ENCODE results near the gene FZD10.

DNA sequence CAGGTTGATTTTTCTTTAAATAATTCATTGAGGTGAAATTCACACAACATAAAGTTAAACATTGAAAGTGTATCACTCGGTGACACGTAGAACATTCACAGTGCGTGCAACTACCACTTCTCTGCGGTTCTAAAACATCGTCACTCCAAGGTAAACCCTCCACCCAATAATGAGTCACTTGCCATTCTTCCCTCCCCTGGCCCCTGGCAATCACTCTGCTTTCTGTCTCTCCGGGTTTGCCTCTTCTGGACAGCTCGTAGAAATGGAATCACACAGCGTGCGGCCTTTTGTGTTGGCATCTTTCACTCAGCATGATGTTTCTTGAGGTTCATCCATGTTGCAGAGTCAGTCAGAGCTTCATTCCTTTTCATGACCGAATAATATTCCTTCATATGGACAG, 18.9 kb downstream of the FZD10 start:
- TF ChIP-seq POLR2A (IDR thresholded peaks at IDR 0.05) (no peak), CTCF (IDR thresholded peaks at IDR 0.05) (no peak)

All from adrenal gland (tissue), 5 donors.